Nephron (organoid): ENCODE data around the gene KL.

Experiments
- H3K27ac Mint-ChIP-seq, 3 experiments: 2 replicates each; pipeline ENCODE4 v1.8.0; 2020; ENCODE audit warnings: mixed read lengths in 3 of 3, mild to moderate bottlenecking in 2 of 3, moderate library complexity in 1 of 3
- H3K27me3 Mint-ChIP-seq: 2 replicates; pipeline ENCODE4 v1.8.0; 2021; ENCODE audit warnings: low read depth, mild to moderate bottlenecking, moderate library complexity, mixed read lengths
- H3K36me3 Mint-ChIP-seq: 2 replicates; pipeline ENCODE4 v1.8.0; 2020; ENCODE audit warnings: low read depth, mixed read lengths
- H3K4me1 Mint-ChIP-seq: 2 replicates; pipeline ENCODE4 v1.8.0; 2020; ENCODE audit warnings: mixed read lengths
- H3K4me3 Mint-ChIP-seq, 3 experiments: 2 replicates each; pipeline ENCODE4 v1.8.0; 2020; ENCODE audit warnings: mild to moderate bottlenecking in 3 of 3, mixed read lengths in 3 of 3, moderate library complexity in 2 of 3
- H3K9me3 Mint-ChIP-seq: 2 replicates; pipeline ENCODE4 v1.8.0; 2020; ENCODE audit warnings: mixed read lengths
- CTCF ChIP-seq, 3 experiments: fragments of 200-600 bp; sonication (generic); IDR thresholded peaks; one replicate each; pipeline ENCODE4 v1.5.0; 2021; ENCODE audit warnings: antibody characterized with exemption in 3 of 3; ENCODE audit not compliant: unreplicated experiment in 3 of 3

Gene KL

GRCh38 chr13:32989942-32990341 is 26.3 kb upstream of the KL start:
- H3K9me3 Mint-ChIP-seq = no peaks in the 10 kb centered on the region
- no peak overlapping the region for H3K27ac Mint-ChIP-seq
- TF ChIP-seq CTCF (IDR thresholded peaks at IDR 0.05; ENCODE audit: unreplicated experiment in 3 of 3) = no peak
- no peak overlapping the region for H3K4me3 Mint-ChIP-seq
- H3K36me3 Mint-ChIP-seq = no peaks in the 10 kb centered on the region
- H3K27me3 Mint-ChIP-seq = peaks cover 10% of the 10 kb centered on the region
- H3K4me1 Mint-ChIP-seq = peaks cover 9% of the 10 kb centered on the region

GRCh38 chr13:32993145-32993544 is 23.1 kb upstream of the KL start:
- H3K9me3 Mint-ChIP-seq = no peaks in the 10 kb centered on the region
- H3K36me3 Mint-ChIP-seq = no peaks in the 10 kb centered on the region
- peaks cover 7% of the 10 kb centered on the region for H3K27me3 Mint-ChIP-seq
- H3K4me1 Mint-ChIP-seq = peaks cover 9% of the 10 kb centered on the region
- H3K4me3 Mint-ChIP-seq = no peak overlapping the region
- no peak overlapping the region for H3K27ac Mint-ChIP-seq
- no peak for TF ChIP-seq CTCF (IDR thresholded peaks at IDR 0.05; ENCODE audit: unreplicated experiment in 3 of 3)

GRCh38 chr13:32997399-32997798 is 18.8 kb upstream of the KL start:
- TF ChIP-seq CTCF (IDR thresholded peaks at IDR 0.05; ENCODE audit: unreplicated experiment in 3 of 3) = no peak
- Mint-ChIP-seq H3K27me3 (no peaks in the 10 kb centered on the region), H3K36me3 (no peaks in the 10 kb centered on the region), H3K4me1 (no peaks in the 10 kb centered on the region), H3K27ac (no peak overlapping the region), H3K4me3 (no peak overlapping the region), H3K9me3 (no peaks in the 10 kb centered on the region)

DNA sequence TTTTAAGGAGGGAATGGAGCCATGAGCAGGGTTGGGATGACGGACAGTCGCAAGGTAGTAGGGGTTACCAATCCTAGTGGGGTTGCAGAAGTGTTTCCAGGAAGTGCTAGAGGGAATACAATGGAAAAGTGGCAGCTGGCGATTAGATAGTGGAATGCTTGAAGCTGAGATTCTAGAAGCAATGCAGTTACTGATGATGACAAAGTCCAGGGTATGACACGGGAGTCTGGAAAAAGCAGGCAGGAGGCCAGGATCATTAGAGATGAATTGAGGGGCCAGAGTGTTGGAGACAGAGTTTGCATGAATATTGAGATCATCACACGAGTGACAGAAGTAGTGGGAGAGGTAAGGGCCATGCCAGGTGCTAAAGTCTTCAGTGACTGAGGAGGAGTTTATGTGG is 17.3 kb upstream of the KL start:
- H3K4me1 Mint-ChIP-seq = peaks cover 5% of the 10 kb centered on the region

DNA sequence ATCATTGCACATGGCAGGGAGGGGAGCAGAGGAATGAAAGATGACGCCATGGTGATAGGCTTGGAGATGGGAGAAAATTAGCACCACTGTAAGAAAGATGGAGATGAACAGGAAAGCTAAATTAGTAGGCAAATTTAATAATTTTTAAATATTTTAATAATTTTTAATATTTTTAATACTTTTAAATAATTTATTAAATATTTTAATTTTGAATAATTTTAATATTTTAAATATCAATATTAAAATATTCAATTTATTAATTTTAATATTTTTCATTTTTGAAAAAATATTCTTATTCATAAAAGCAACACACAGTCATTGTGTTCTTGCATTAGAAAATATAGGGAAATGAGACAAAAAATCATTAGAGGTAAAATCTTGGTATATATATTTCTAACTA is 15.9 kb upstream of the KL start:
- Mint-ChIP-seq H3K4me3 (no peak overlapping the region), H3K27ac (no peak overlapping the region), H3K4me1 (peaks cover 11% of the 10 kb centered on the region), H3K36me3 (no peaks in the 10 kb centered on the region), H3K9me3 (no peaks in the 10 kb centered on the region), H3K27me3 (no peaks in the 10 kb centered on the region)
- TF ChIP-seq CTCF (IDR thresholded peaks at IDR 0.05; ENCODE audit: unreplicated experiment in 3 of 3) = no peak

More for the DNA sequence above, 17.3 kb upstream of the KL start:
- Mint-ChIP-seq H3K27ac (no peak overlapping the region), H3K36me3 (no peaks in the 10 kb centered on the region), H3K9me3 (no peaks in the 10 kb centered on the region), H3K27me3 (no peaks in the 10 kb centered on the region), H3K4me3 (no peak overlapping the region)
- TF ChIP-seq CTCF (IDR thresholded peaks at IDR 0.05; ENCODE audit: unreplicated experiment in 3 of 3) = no peak

DNA sequence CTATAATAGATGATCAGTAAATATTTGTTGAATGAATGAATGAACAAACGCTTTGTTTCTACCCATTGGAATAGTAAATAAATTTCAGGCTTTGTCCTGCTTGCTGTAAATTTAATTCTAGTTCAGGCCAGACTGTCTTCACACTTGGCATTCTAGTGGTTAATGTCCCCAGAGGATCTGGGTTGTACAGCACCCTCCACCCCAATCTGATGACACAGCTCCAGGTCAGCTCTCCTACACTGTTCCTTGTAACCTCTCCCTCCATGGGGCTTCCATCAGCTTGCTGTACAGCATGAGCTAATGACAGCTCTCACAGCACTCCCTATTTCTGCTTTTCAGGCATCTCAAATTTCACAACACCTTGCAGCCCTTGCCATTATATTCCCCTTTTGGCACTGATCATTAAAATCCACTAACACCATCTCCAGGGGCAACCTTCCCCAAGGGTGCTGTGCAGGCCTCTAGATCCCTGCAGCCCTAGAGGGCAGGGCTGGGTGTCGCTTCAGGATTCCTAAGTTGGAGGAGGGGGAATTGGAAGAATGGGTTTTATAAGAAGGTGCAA is 12.7 kb upstream of the KL start:
- TF ChIP-seq CTCF (IDR thresholded peaks at IDR 0.05; ENCODE audit: unreplicated experiment in 3 of 3) = no peak
- no peaks in the 10 kb centered on the region for H3K27me3 Mint-ChIP-seq
- H3K4me3 Mint-ChIP-seq = no peak overlapping the region
- peaks cover 16% of the 10 kb centered on the region for H3K9me3 Mint-ChIP-seq
- H3K4me1 Mint-ChIP-seq = peaks cover 11% of the 10 kb centered on the region
- H3K36me3 Mint-ChIP-seq = no peaks in the 10 kb centered on the region
- H3K27ac Mint-ChIP-seq = peak overlapping the region in 1 of 3 experiments; percentile 57
